HG02981 (cell line): Measurements from ENCODE around the gene IARS2.

ENCODE experiments used
- ATAC-seq: cut with Tn5 transposase; IDR thresholded peaks from one replicate; pipeline ENCODE4 v1.9.1; 2021; ENCODE audit warnings: mild to moderate bottlenecking, moderate library complexity; ENCODE audit not compliant: unreplicated experiment

IARS2 gene

DNA sequence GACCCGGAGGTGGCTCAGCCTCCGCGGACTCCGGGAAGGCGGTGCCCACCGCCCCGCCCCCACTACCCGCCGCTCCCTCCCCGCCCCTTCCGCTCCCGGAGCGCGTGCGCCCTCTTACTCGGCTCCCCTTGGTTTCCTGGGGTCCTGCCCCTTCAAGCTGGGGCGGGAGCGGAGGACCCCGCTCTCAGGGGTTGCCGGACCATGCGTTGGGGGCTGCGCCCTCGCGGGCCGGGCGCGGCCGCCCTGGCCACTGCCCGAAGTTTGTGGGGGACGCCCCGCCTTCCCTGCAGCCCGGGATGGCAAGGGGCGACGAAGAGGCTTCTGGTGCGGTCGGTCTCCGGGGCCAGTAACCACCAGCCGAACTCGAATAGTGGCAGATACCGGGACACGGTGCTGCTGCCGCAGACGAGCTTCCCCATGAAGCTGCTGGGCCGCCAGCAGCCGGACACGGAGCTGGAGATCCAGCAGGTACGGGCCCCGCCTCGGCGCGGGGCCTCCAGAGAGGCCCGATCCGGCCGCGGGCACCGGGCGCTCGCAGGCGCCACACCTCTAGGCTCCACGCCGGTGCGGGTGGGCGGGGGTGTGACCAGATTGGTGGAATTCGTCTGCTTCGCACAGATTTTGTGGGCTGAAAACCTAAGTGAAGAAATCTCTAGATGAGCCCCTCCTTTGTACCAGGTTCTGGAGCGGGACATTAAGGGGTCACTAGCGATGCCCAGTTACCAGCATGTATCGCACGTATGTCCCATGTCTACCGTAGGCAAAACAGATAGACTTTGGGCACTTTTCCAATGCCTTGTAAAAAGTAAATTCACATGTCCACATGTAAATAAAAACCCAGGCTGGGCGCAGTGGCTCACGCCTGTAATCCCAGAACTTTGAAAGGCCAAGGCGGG lies at the start of gene IARS2:
Gene IARS2, plus strand, starts transcription at position 117 of the 896 bp plus-strand sequence. Its CDS starts 85 bp downstream, at position 202.
- ATAC-seq = peak; percentile 67

GRCh38 chr1:220044678-220045355 lies 49.1 kb upstream of the IARS2 start:
- ATAC-seq = no peak

- ATAC-seq = no peak
Measured at GRCh38 chr1:220045356-220046051, 48.4 kb upstream of the IARS2 start.

DNA sequence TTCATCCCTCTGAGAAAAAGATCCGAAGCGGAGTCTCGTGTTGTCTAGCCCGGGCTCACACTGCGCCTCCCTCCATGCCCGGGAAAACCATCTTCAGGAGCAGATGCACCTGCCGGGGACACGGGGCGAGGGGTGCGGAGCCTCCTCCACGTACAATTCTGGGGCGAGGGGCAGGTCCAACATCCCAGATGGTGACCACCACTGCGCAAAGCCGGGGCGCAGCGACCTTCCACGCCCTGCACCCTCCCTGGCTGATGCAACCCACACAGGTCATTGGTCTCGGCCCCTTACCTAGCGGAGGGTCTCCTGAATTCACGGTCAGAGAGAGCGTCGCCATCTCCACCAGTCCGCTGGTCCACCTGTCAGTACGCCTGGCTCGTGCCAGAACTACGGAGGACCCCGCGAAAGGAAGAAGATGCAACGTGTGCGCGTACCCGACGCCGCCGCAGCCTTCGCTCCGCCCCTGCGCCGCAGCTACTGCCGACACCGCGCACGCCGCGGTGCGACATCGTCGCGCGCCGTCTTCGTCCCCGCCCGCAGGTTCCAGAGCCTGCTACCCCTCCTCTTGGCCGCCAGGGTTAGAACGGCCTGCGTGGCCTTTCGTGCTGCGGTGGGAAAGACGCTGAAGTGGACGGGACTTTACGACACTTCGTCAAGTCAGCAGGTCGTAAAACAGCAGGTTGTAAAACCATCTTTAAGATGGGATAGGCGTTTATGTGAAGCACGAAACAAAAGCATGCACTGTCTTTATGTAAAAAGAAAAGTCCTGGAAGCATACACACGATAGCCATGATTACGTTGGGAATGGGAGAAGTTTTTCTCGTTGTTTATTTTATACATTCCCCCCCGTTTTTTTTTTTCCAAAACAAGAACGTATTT lies 47.6 kb upstream of the IARS2 start, which contains the start of gene EPRS1:
Gene EPRS1, minus strand, starts transcription at position 454 of the 879 bp plus-strand sequence. Its CDS starts 117 bp downstream, at position 337.
- ATAC-seq = peak; percentile 98

DNA sequence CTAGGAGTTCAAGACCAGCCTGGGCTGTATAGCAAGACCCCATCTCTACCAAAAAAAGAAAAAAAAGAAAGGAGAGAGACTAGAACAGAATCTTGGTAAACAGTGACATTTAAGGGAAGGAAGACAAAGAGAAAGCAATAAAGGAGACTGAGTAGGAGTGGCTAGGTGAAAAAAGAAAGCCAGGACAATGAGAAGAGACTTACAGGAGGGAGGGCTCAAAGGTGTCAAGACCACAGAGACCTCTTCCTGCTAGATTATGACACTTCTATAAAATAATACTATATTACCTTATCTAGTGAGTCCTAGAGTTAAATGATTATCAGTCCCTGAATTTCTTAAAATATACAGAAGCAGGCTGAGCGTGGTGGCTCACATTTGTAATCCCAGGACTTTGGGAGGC lies 37.6 kb upstream of the IARS2 start:
- ATAC-seq = no peak

- no peak for ATAC-seq
Measured at GRCh38 chr1:220060876-220061275, 33.1 kb upstream of the IARS2 start.

- ATAC-seq = no peak
Measured at GRCh38 chr1:220062629-220063028, 31.3 kb upstream of the IARS2 start.

DNA sequence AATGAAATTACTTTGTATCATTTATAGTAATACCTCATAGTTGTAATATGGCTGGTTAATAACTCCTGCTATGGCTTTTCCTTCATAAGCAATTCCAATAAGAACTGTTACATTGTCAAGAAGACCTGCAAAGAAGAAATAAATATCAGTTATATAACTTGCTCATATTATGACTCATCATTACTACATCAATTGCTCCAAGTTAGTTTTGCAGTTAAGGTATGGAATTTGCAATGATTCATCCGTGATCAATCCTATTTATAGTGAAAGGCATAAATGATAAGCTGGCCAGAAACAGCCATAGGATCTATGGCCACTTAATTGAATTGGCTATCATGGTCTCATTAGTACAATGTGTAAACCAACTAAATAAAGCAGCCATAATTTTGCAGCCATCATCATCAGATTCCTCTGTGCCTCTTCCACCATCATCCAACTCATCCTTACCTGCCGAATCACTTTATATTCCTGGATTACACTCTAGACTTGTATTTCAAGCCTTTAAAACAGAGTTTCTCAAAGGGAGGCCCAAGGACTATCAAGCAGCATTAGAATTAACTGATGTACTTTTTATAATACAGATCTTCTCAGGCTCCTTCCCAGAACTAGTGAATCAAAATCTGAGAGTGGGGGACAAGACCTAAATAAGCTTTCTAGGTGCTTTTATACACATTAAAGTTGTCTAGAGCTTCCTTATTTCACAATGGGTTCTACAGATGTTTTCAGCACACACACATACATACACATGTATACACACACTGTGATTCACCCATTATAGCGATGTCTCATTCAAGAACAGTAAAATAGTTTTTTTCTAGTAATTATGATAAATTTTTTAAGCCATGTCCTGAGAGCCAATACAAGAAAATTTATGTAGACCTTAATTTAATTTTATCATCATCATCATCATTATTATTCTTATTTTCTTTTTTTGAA lies 26.4 kb upstream of the IARS2 start:
- ATAC-seq = no peak

- no peak for ATAC-seq
Measured at GRCh38 chr1:220076861-220077762, 16.8 kb upstream of the IARS2 start.

DNA sequence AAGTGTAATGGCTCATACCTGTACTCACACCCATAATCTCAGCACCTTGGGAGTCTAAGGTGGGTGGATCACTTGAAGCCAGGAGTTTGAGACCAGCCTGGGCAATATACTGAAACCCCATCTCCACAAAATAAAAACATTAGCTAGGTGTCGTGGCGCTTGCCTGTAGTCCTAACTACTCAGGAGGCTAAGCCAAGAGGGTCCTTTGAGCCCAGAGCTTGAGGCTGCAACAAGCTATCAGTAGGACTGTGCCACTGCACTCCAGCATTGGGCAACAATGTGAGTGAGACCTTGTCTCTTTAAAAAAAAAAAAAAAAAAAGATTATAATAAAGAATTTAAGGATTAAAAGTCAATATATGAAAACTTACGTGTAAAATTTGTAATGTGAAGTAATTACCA lies 16.0 kb upstream of the IARS2 start:
- ATAC-seq = no peak

GRCh38 chr1:220084460-220084859 lies 9.5 kb upstream of the IARS2 start:
- ATAC-seq = no peak

- peak; percentile 49 for ATAC-seq
Measured at GRCh38 chr1:220086261-220086686, 7.7 kb upstream of the IARS2 start.

- peak; percentile 56 for ATAC-seq
Measured at GRCh38 chr1:220089650-220090556, 4.0 kb upstream of the IARS2 start, which contains the start of gene BPNT1. Gene BPNT1 (minus strand): TSS chr1:220089788. CDS start chr1:220079846, 9,942 bp downstream.

GRCh38 chr1:220092694-220093093 lies 1.2 kb upstream of the IARS2 start:
- ATAC-seq = no peak

- ATAC-seq = peak; percentile 3
Measured at GRCh38 chr1:220093361-220094015, 444 bp upstream of the IARS2 start.

- ATAC-seq = no peak
Measured at GRCh38 chr1:220099826-220100225, 5.9 kb downstream of the IARS2 start.
